HepG2 (cell line): ENCODE measurements around the gene ARL2. TPM values are rescaled to one million over a fixed set of nuclear protein-coding genes. Genes with fewer than 3 reads are reported as not detected.

Experiments
- ARHGAP35 ChIP-seq: sonication (generic); formaldehyde crosslinking; IDR thresholded peaks from 2 replicates; pipeline ENCODE4 v1.9.0; 2022; ENCODE audit warnings: mild to moderate bottlenecking, inconsistent platforms, moderate library complexity, missing genetic modification reagents, borderline replicate concordance
- CEBPG ChIP-seq: IDR thresholded peaks from 2 replicates; pipeline ENCODE4 v1.6.1; 2016
- MEF2D ChIP-seq: sonication (generic); formaldehyde crosslinking; IDR thresholded peaks from 2 replicates; pipeline ENCODE4 v1.5.1; 2020; ENCODE audit warnings: mild to moderate bottlenecking, missing genetic modification reagents
- RNF2 ChIP-seq: fragments of 450-650 bp; conservative IDR thresholded peaks from 2 replicates; pipeline ENCODE4 v1.6.1; 2016; ENCODE audit warnings: low read depth
- SMARCC2 ChIP-seq: fragments of 450-650 bp; IDR thresholded peaks from 2 replicates; pipeline ENCODE4 v1.6.1; 2017; ENCODE audit warnings: antibody characterized with exemption, mild to moderate bottlenecking
- TSC22D2 ChIP-seq: sonication (generic); formaldehyde crosslinking; IDR thresholded peaks from 2 replicates; pipeline ENCODE4 v1.5.1; 2020; ENCODE audit warnings: missing genetic modification reagents, mild to moderate bottlenecking, borderline replicate concordance
- ZNF274 ChIP-seq: sonication (generic); formaldehyde crosslinking; IDR thresholded peaks from 2 replicates; pipeline ENCODE4 v1.5.1; 2020; ENCODE audit warnings: mild to moderate bottlenecking, missing genetic modification reagents
- ZNF546 ChIP-seq: sonication (generic); formaldehyde crosslinking; conservative IDR thresholded peaks from 2 replicates; pipeline ENCODE4 v1.8.1; 2023; ENCODE audit warnings: mild to moderate bottlenecking, missing genetic modification reagents
- polyA plus RNA-seq, 8 experiments: library from polyadenylated mRNA; depleted of rRNA in 3 of 8; stranded (reverse) in 7 of 8; unstranded in 1 of 8; fragments of >200 nt; fragmentation: Illumina TruSeq in 4 of 8; extraction: Trizol in 4 of 8; gene quantifications; 2 replicates each; pipeline versions ENCODE4 v1.2.1 to v1.2.3, GENCODE V29; 2011 to 2016; ENCODE audit warnings: low read depth in 4 of 8, missing spikeins in 1 of 8, mixed read lengths in 1 of 8; ENCODE audit not compliant: insufficient read depth in 1 of 8
- total RNA-seq, 5 experiments: library from RNA; depleted of rRNA; stranded (reverse); fragments of >200 nt; fragmentation: Illumina TruSeq; extraction: Trizol; gene quantifications; 2 replicates each; pipeline ENCODE4 v1.2.3, GENCODE V29; 2016; ENCODE audit warnings: low read depth in 1 of 5
- TF ChIP-seq, protein P1 (sequence below): sonication (generic); formaldehyde crosslinking; IDR thresholded peaks from 2 replicates; pipeline ENCODE4 v1.4.0; 2020; ENCODE audit warnings: missing genetic modification reagents, mild to moderate bottlenecking, borderline replicate concordance
- TF ChIP-seq, protein P2 (sequence below), 2 experiments: sonication (generic) in 1 of 2; formaldehyde crosslinking in 1 of 2; IDR thresholded peaks; 2 replicates each; pipeline versions ENCODE4 v1.5.1 to v1.6.1; 2011 to 2020; ENCODE audit warnings: borderline replicate concordance in 1 of 2, low read depth in 1 of 2, low read length in 1 of 2, mild to moderate bottlenecking in 1 of 2, missing genetic modification reagents in 1 of 2, moderate library complexity in 1 of 2
- TF ChIP-seq, protein P3 (sequence below): sonication (generic); formaldehyde crosslinking; IDR thresholded peaks from one replicate; pipeline ENCODE4 v1.5.1; 2020; ENCODE audit warnings: mild to moderate bottlenecking, missing genetic modification reagents; ENCODE audit errors: not compliant biosample characterization
- TF ChIP-seq, protein P4 (sequence below): sonication (generic); formaldehyde crosslinking; conservative IDR thresholded peaks from 2 replicates; pipeline ENCODE4 v1.8.0; 2022; ENCODE audit warnings: missing genetic modification reagents

ARL2 gene
- total and polyA plus RNA-seq, 2 of the 13 experiments (the other 11 are each of a cell fraction or from before 2014, with no cell fraction given) = 82.9 to 84.4 TPM

DNA sequence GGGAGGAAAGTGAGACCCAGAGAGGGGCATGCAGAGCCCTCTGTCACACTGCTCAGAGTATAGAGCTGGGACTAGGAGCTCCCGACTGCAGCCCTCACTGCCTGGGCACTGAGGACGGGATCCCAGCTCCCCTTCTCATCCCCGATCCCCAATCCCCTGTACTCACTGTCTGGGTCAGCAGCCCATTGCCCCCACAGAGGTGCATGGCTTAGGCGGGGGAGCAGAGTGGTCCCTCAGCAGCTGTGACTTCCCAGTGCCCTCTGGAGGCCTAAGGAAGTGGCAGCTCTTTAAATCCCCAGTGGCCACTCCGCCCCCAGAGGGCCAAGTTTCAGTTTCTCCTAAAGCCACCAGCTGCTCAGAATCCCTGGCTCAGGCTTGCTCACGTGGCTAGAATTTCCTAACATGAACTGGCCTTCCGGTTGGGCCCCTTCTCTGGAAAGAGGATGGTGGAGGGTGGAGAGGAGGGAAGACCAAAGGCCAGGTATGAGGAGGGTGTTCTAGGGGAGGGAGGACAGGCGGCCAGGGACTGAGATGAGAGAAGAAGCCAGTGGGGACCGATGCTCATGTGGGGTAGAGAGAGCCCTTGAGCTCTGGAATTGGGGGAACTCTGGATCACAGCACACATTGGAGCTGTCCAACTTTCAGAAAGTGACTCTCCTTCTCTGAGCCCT lies 17.1 kb upstream of the ARL2 start, which contains the start of gene BATF2 (continued):
- TF ChIP-seq ARHGAP35 (CRISPR knock-in tag) (peak; percentile 71; the same call in 1 of the 2 replicates), TSC22D2 (CRISPR knock-in tag) (peak; percentile 51; the same call in 1 of the 2 replicates), ZNF274 (CRISPR knock-in tag) (no peak), SMARCC2 (no peak), CEBPG (CRISPR knock-in tag) (peak; percentile 81), RNF2 (no peak), ZNF546 (no peak), MEF2D (CRISPR knock-in tag) (peak; percentile 77; the same call in 1 of the 2 replicates)
- TF ChIP-seq, protein P1, sequence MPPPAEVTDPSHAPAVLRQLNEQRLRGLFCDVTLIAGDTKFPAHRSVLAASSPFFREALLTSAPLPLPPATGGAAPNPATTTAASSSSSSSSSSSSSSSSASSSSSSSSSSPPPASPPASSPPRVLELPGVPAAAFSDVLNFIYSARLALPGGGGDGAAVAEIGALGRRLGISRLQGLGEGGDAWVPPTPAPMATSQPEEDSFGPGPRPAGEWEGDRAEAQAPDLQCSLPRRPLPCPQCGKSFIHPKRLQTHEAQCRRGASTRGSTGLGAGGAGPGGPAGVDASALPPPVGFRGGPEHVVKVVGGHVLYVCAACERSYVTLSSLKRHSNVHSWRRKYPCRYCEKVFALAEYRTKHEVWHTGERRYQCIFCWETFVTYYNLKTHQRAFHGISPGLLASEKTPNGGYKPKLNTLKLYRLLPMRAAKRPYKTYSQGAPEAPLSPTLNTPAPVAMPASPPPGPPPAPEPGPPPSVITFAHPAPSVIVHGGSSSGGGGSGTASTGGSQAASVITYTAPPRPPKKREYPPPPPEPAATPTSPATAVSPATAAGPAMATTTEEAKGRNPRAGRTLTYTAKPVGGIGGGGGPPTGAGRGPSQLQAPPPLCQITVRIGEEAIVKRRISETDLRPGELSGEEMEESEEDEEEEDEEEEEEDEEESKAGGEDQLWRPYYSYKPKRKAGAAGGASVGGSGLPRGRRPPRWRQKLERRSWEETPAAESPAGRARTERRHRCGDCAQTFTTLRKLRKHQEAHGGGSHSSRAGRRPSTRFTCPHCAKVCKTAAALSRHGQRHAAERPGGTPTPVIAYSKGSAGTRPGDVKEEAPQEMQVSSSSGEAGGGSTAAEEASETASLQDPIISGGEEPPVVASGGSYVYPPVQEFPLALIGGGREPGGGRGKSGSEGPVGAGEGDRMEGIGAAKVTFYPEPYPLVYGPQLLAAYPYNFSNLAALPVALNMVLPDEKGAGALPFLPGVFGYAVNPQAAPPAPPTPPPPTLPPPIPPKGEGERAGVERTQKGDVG (CRISPR knock-in tag) = peak; percentile 53; the same call in 1 of the 2 replicates
- TF ChIP-seq, protein P2, sequence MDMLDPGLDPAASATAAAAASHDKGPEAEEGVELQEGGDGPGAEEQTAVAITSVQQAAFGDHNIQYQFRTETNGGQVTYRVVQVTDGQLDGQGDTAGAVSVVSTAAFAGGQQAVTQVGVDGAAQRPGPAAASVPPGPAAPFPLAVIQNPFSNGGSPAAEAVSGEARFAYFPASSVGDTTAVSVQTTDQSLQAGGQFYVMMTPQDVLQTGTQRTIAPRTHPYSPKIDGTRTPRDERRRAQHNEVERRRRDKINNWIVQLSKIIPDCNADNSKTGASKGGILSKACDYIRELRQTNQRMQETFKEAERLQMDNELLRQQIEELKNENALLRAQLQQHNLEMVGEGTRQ (IDR thresholded peaks at IDR 0.05; ENCODE audit: low read depth, low read length) = peak; percentile 78
- TF ChIP-seq, protein P2 (CRISPR knock-in tag; IDR thresholded peaks at IDR 0.05; ENCODE audit: borderline replicate concordance) = peak; percentile 97
- TF ChIP-seq, protein P3, sequence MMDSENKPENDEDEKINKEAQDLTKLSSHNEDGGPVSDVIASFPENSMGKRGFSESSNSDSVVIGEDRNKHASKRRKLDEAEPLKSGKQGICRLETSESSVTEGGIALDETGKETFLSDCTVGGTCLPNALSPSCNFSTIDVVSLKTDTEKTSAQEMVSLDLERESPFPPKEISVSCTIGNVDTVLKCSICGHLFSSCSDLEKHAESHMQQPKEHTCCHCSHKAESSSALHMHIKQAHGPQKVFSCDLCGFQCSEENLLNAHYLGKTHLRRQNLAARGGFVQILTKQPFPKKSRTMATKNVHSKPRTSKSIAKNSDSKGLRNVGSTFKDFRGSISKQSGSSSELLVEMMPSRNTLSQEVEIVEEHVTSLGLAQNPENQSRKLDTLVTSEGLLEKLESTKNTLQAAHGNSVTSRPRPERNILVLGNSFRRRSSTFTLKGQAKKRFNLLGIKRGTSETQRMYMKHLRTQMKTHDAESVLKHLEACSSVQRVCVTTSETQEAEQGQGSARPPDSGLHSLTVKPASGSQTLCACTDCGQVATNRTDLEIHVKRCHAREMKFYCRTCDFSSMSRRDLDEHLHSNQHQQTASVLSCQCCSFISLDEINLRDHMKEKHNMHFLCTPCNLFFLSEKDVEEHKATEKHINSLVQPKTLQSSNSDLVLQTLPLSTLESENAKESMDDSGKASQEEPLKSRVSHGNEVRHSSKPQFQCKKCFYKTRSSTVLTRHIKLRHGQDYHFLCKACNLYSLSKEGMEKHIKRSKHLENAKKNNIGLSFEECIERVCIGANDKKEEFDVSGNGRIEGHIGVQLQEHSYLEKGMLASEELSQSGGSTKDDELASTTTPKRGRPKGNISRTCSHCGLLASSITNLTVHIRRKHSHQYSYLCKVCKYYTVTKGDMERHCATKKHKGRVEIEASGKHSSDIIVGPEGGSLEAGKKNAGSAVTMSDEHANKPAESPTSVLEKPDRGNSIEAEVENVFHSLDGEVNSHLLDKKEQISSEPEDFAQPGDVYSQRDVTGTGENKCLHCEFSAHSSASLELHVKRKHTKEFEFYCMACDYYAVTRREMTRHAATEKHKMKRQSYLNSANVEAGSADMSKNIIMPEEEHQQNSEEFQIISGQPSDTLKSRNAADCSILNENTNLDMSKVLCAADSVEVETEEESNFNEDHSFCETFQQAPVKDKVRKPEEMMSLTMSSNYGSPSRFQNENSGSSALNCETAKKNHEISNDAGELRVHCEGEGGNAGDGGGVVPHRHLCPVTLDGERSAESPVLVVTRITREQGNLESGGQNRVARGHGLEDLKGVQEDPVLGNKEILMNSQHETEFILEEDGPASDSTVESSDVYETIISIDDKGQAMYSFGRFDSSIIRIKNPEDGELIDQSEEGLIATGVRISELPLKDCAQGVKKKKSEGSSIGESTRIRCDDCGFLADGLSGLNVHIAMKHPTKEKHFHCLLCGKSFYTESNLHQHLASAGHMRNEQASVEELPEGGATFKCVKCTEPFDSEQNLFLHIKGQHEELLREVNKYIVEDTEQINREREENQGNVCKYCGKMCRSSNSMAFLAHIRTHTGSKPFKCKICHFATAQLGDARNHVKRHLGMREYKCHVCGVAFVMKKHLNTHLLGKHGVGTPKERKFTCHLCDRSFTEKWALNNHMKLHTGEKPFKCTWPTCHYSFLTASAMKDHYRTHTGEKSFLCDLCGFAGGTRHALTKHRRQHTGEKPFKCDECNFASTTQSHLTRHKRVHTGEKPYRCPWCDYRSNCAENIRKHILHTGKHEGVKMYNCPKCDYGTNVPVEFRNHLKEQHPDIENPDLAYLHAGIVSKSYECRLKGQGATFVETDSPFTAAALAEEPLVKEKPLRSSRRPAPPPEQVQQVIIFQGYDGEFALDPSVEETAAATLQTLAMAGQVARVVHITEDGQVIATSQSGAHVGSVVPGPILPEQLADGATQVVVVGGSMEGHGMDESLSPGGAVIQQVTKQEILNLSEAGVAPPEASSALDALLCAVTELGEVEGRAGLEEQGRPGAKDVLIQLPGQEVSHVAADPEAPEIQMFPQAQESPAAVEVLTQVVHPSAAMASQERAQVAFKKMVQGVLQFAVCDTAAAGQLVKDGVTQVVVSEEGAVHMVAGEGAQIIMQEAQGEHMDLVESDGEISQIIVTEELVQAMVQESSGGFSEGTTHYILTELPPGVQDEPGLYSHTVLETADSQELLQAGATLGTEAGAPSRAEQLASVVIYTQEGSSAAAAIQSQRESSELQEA (CRISPR knock-in tag) = no peak
- TF ChIP-seq, protein P4, sequence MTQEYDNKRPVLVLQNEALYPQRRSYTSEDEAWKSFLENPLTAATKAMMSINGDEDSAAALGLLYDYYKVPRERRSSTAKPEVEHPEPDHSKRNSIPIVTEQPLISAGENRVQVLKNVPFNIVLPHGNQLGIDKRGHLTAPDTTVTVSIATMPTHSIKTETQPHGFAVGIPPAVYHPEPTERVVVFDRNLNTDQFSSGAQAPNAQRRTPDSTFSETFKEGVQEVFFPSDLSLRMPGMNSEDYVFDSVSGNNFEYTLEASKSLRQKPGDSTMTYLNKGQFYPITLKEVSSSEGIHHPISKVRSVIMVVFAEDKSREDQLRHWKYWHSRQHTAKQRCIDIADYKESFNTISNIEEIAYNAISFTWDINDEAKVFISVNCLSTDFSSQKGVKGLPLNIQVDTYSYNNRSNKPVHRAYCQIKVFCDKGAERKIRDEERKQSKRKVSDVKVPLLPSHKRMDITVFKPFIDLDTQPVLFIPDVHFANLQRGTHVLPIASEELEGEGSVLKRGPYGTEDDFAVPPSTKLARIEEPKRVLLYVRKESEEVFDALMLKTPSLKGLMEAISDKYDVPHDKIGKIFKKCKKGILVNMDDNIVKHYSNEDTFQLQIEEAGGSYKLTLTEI (CRISPR knock-in tag) = no peak
